ENCODE measurements around the gene CANX.

CANX gene

GRCh38 chr5:179700401-179700918 lies 1.7 kb downstream of the CANX start:
- TF ChIP-seq, protein P1, sequence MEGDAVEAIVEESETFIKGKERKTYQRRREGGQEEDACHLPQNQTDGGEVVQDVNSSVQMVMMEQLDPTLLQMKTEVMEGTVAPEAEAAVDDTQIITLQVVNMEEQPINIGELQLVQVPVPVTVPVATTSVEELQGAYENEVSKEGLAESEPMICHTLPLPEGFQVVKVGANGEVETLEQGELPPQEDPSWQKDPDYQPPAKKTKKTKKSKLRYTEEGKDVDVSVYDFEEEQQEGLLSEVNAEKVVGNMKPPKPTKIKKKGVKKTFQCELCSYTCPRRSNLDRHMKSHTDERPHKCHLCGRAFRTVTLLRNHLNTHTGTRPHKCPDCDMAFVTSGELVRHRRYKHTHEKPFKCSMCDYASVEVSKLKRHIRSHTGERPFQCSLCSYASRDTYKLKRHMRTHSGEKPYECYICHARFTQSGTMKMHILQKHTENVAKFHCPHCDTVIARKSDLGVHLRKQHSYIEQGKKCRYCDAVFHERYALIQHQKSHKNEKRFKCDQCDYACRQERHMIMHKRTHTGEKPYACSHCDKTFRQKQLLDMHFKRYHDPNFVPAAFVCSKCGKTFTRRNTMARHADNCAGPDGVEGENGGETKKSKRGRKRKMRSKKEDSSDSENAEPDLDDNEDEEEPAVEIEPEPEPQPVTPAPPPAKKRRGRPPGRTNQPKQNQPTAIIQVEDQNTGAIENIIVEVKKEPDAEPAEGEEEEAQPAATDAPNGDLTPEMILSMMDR (IDR thresholded peaks at IDR 0.05; ENCODE audit: low read depth, low read length, missing control alignments), result no peak
- Histone ChIP-seq H3K36me3 (replicated peaks) (peaks cover 26% of the 10 kb centered on the region), H3K4me3 (ENCODE audit: low read depth, low read length) (peak overlapping the region; percentile 88), H3K27ac (peak overlapping the region; percentile 95), H3K27me3 (replicated peaks) (no peaks in the 10 kb centered on the region)
- peak; percentile 7 for DNase-seq
- in situ Hi-C loops (cut with HindIII; ENCODE audit: low pct_ligation_motif_present, low sequenced_read_pairs), result no loop called here

GRCh38 chr5:179716286-179716685 lies 17.5 kb downstream of the CANX start:
- H3K27me3 ChIP-seq (replicated peaks), result no peaks in the 10 kb centered on the region
- H3K4me3 ChIP-seq (ENCODE audit: low read depth, low read length), result no peak overlapping the region
- peaks cover 82% of the 10 kb centered on the region for H3K36me3 ChIP-seq (replicated peaks)
- peak; percentile 11 for DNase-seq
- no peak overlapping the region for H3K27ac ChIP-seq
- TF ChIP-seq, protein P1 (IDR thresholded peaks at IDR 0.05; ENCODE audit: low read depth, low read length, missing control alignments), result no peak
- in situ Hi-C loops (cut with HindIII; ENCODE audit: low pct_ligation_motif_present, low sequenced_read_pairs), result no loop called here

- no peak overlapping the region for H3K27ac ChIP-seq
- TF ChIP-seq, protein P1 (IDR thresholded peaks at IDR 0.05; ENCODE audit: low read depth, low read length, missing control alignments), result no peak
- DNase-seq, result no peak
- no peaks in the 10 kb centered on the region for H3K27me3 ChIP-seq (replicated peaks)
- no peak overlapping the region for H3K4me3 ChIP-seq (ENCODE audit: low read depth, low read length)
- in situ Hi-C loops (cut with HindIII; ENCODE audit: low pct_ligation_motif_present, low sequenced_read_pairs), result no loop called here
- peaks cover 92% of the 10 kb centered on the region for H3K36me3 ChIP-seq (replicated peaks)
These were observed 21.5 kb downstream of the CANX start for GRCh38 chr5:179720222-179720621.

DNA sequence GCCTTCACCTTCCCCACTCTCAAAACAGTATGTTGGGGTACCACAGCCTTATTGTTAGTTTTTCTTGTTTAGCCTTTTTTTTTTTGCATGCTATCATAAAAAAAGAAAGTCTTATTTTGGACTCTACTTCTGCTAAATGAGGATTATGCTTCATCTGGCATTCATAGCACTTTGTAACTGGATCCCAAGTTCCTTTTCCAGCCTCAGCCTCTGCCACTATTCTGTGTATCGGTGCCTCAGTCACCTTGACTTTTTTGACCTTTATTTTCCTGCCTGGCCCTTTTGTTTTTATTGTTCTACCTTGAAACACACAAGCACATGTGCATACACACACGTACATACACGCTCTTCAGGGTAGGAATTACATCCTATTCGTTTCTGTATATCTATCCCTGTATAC lies 25.4 kb downstream of the CANX start:
- no peak for DNase-seq

GRCh38 chr5:179727106-179727505 lies 28.3 kb downstream of the CANX start:
- H3K27me3 ChIP-seq (replicated peaks), result no peaks in the 10 kb centered on the region
- no peak overlapping the region for H3K27ac ChIP-seq
- H3K4me3 ChIP-seq (ENCODE audit: low read depth, low read length), result no peak overlapping the region
- in situ Hi-C loops (cut with HindIII; ENCODE audit: low pct_ligation_motif_present, low sequenced_read_pairs), result no loop called here
- peaks cover 76% of the 10 kb centered on the region for H3K36me3 ChIP-seq (replicated peaks)
- no peak for DNase-seq
- TF ChIP-seq, protein P1 (IDR thresholded peaks at IDR 0.05; ENCODE audit: low read depth, low read length, missing control alignments), result no peak

More for the DNA sequence above, 25.4 kb downstream of the CANX start:
- TF ChIP-seq, protein P1 (IDR thresholded peaks at IDR 0.05; ENCODE audit: low read depth, low read length, missing control alignments), result no peak
- peaks cover 91% of the 10 kb centered on the region for H3K36me3 ChIP-seq (replicated peaks)
- H3K4me3 ChIP-seq (ENCODE audit: low read depth, low read length), result no peak overlapping the region
- in situ Hi-C loops (cut with HindIII; ENCODE audit: low pct_ligation_motif_present, low sequenced_read_pairs), result no loop called here
- H3K27ac ChIP-seq, result no peak overlapping the region
- no peaks in the 10 kb centered on the region for H3K27me3 ChIP-seq (replicated peaks)

DNA sequence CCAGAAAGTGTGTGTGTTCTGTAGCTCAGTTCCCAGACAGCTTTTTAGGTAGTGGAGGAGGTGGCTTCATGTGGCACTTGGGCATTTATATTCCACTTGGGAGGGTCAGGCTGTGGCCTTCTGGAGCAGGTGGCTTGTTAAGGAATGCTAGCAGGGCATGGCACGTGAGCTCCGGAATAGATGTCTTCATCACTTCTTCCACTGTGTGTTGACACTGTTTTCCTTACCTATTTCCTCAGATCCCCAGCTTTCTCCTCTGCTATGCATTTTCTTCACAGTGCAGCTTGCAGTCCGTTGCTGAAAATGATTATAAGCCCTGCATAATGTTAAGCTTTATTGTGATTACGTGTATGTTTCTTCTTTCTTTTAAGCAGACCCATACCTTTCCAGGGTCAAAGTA lies 30.5 kb downstream of the CANX start:
- TF ChIP-seq, protein P1 (IDR thresholded peaks at IDR 0.05; ENCODE audit: low read depth, low read length, missing control alignments), result no peak
- Histone ChIP-seq H3K4me3 (ENCODE audit: low read depth, low read length) (no peak overlapping the region), H3K27me3 (replicated peaks) (no peaks in the 10 kb centered on the region), H3K36me3 (replicated peaks) (peaks cover 56% of the 10 kb centered on the region), H3K27ac (no peak overlapping the region)
- no peak for DNase-seq
- in situ Hi-C loops (cut with HindIII; ENCODE audit: low pct_ligation_motif_present, low sequenced_read_pairs), result no loop called here
